ENCODE results near the gene PLCD1. TPM values are rescaled to one million over a fixed set of nuclear protein-coding genes. Genes with fewer than 3 reads are reported as not detected.

PLCD1 gene
- total and polyA plus RNA-seq, 2 of the 13 experiments (the other 11 are each of a cell fraction or from before 2014, with no cell fraction given), result 10.1 to 12.4 TPM

- Histone ChIP-seq H3K9me3 (ENCODE audit: low read length) (no peaks in the 10 kb centered on the region), H4K20me1 (ENCODE audit: insufficient read depth, low read length) (no peaks in the 10 kb centered on the region), H3K9ac (ENCODE audit: insufficient read depth, low read depth, low read length) (no peak overlapping the region), H3K27ac (ENCODE audit: extremely low read length, insufficient read depth, low read length) (no peak overlapping the region), H3K4me3 (replicated peaks in 1 of 3; ENCODE audit: insufficient read depth in 1 of 3, low read depth in 2 of 3, low read length in 3 of 3) (no peak overlapping the region), H2AFZ (ENCODE audit: low read length) (no peak overlapping the region), H3K4me2 (ENCODE audit: low read depth, low read length) (no peak overlapping the region), H3K79me2 (ENCODE audit: insufficient read depth, low read length) (no peaks in the 10 kb centered on the region), H3K27me3 (ENCODE audit: control insufficient read depth in 1 of 2, insufficient read depth in 2 of 2, low read length in 2 of 2) (peaks cover 0 to 16% of the 10 kb centered on the region in 2 experiments; a peak in 2 of 5 replicates), H3K4me1 (ENCODE audit: insufficient read depth, low read length) (peaks cover 83% of the 10 kb centered on the region), H3K36me3 (replicated peaks in 1 of 2; ENCODE audit: control insufficient read depth in 1 of 2, insufficient read depth in 2 of 2, low read length in 2 of 2) (no peaks in the 10 kb centered on the region)
- DNase-seq (ENCODE audit: low spot score), result no peak
- ChIA-PET POLR2A (no interaction called here), CTCF (ENCODE audit: low intra/inter-chr PET ratio, low total read pairs) (interaction anchor here (1.4 to 1.9 kb wide), 2 partner anchors 27 to 146 kb away, joined by 4 to 7 read pairs; no protein-coding TSS in a partner anchor)
- BruUV-seq (replicated peaks), result no TSS peak
- intact Hi-C loops (cut with micrococcal nuclease; ENCODE audit: unreplicated experiment) (loop anchor here (2.0 kb wide), 1 partner anchor 95 kb away; no protein-coding TSS in a partner anchor), in situ Hi-C loops (cut with HindIII; ENCODE audit: extremely low pct_ligation_motif_present, low pct_unique_long_range_greater_than_20kb) (loop anchor here (5.0 kb wide), 1 partner anchor 144 kb away; no protein-coding TSS in a partner anchor)
- 50% methylated on average over 2 of the region's 9 CpGs for WGBS (ENCODE audit: low lambda C conversion rate)
- ATAC-seq, result peak; percentile 22
- FAIRE-seq, result no peak
- TF ChIP-seq SSRP1 (CRISPR knock-in tag; IDR thresholded peaks at IDR 0.05) (no peak), BCL3 (CRISPR knock-in tag; IDR thresholded peaks at IDR 0.05) (peak; percentile 38; the same call in 1 of the 2 replicates), PHB2 (IDR thresholded peaks at IDR 0.05; ENCODE audit: partially characterized antibody) (no peak), ZNF768 (CRISPR knock-in tag; IDR thresholded peaks at IDR 0.05) (peak; percentile 27; the same call in 1 of the 2 replicates), ZNF264 (CRISPR knock-in tag; IDR thresholded peaks at IDR 0.05) (no peak), ZZZ3 (CRISPR knock-in tag; IDR thresholded peaks at IDR 0.05; ENCODE audit: borderline replicate concordance) (no peak), STAG1 (CRISPR knock-in tag; IDR thresholded peaks at IDR 0.05) (peak; percentile 55), HDAC6 (IDR thresholded peaks at IDR 0.05; ENCODE audit: low read depth, low read length) (no peak), ZNF589 (CRISPR knock-in tag; conservative IDR thresholded peaks at IDR 0.05) (no peak), CCAR2 (optimal IDR thresholded peaks at IDR 0.05; ENCODE audit: low read depth, low read length) (no peak), CSRNP2 (CRISPR knock-in tag; conservative IDR thresholded peaks at IDR 0.05; ENCODE audit: low read depth) (no peak), ZFY (CRISPR knock-in tag; IDR thresholded peaks at IDR 0.05) (peak; percentile 42; the same call in 1 of the 2 replicates), ZNF598 (CRISPR knock-in tag; IDR thresholded peaks at IDR 0.05; ENCODE audit: borderline replicate concordance) (0 out of 2 replicates have a peak, but pooled peaks have one; percentile 25), ZBTB8A (CRISPR knock-in tag; IDR thresholded peaks at IDR 0.05; ENCODE audit: borderline replicate concordance, low read depth) (no peak), ZSCAN22 (CRISPR knock-in tag; IDR thresholded peaks at IDR 0.05) (peak; percentile 94), CENPT (CRISPR knock-in tag; IDR thresholded peaks at IDR 0.05; ENCODE audit: low read depth) (0 out of 2 replicates have a peak, but pooled peaks have one; percentile 52), GABPB1 (CRISPR knock-in tag; IDR thresholded peaks at IDR 0.05) (no peak)
- TF ChIP-seq, protein P1, sequence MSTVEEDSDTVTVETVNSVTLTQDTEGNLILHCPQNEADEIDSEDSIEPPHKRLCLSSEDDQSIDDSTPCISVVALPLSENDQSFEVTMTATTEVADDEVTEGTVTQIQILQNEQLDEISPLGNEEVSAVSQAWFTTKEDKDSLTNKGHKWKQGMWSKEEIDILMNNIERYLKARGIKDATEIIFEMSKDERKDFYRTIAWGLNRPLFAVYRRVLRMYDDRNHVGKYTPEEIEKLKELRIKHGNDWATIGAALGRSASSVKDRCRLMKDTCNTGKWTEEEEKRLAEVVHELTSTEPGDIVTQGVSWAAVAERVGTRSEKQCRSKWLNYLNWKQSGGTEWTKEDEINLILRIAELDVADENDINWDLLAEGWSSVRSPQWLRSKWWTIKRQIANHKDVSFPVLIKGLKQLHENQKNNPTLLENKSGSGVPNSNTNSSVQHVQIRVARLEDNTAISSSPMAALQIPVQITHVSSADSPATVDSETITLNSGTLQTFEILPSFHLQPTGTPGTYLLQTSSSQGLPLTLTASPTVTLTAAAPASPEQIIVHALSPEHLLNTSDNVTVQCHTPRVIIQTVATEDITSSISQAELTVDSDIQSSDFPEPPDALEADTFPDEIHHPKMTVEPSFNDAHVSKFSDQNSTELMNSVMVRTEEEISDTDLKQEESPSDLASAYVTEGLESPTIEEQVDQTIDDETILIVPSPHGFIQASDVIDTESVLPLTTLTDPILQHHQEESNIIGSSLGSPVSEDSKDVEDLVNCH (CRISPR knock-in tag; IDR thresholded peaks at IDR 0.05), result no peak
- TF ChIP-seq, protein P2, sequence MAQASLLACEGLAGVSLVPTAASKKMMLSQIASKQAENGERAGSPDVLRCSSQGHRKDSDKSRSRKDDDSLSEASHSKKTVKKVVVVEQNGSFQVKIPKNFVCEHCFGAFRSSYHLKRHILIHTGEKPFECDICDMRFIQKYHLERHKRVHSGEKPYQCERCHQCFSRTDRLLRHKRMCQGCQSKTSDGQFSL (CRISPR knock-in tag; IDR thresholded peaks at IDR 0.05), result 0 out of 2 replicates have a peak, but pooled peaks have one; percentile 44
These were observed 27.9 kb downstream of the PLCD1 start for GRCh38 chr3:38001456-38002081.

Measured in HepG2 (cell line).